GM12874 (cell line): Measurements from ENCODE around the gene CKAP2L.
A peak's percentile ranks its signal among the peaks of the same experiment; 100 is the strongest.

Experiments
- TF ChIP-seq, protein P1 (sequence below): IDR thresholded peaks from 2 replicates; pipeline ENCODE4 v1.5.1; 2011; ENCODE audit warnings: low read depth, mild to moderate bottlenecking, control low read depth, low read length, moderate library complexity; ENCODE audit not compliant: insufficient read depth

Gene CKAP2L

DNA sequence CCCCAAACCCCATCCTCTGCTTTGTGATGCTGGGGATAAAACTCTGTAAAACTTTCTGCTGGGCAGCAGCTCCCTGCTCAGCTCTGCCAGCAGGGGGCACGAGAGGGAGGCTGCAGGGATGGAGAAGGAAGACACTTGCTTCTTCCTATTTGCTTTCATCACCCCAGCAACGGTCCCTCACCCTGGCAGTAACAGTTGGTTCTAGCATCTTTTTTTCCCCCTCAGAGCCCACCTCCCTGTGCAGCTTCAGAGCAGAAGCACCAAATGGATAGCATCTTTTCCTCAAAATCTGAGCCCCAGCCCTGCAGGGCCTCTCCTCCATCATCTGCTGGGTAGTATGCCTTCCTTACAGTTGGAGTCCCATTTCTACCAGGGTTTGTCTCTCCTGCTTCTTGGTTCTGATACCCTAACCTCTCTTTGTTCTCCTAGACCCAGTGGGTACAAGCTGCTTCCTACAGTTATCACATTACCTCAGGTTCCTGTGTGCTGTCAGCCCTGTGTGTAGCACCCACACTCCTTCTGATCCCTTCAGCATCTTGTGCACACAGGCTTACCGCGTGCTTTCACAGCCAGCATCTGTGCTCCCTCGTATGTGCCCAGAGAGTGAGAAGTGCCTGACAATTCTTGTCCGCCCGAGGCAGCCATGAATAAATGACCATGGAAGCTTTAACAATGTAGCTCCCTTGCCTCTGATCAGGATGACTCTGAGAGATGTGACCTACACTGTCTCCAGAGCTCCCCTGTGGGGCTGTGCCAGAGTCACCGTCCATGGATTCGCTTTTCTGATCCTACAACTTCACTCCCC, 14.5 kb downstream of the CKAP2L start:
- TF ChIP-seq, protein P1, sequence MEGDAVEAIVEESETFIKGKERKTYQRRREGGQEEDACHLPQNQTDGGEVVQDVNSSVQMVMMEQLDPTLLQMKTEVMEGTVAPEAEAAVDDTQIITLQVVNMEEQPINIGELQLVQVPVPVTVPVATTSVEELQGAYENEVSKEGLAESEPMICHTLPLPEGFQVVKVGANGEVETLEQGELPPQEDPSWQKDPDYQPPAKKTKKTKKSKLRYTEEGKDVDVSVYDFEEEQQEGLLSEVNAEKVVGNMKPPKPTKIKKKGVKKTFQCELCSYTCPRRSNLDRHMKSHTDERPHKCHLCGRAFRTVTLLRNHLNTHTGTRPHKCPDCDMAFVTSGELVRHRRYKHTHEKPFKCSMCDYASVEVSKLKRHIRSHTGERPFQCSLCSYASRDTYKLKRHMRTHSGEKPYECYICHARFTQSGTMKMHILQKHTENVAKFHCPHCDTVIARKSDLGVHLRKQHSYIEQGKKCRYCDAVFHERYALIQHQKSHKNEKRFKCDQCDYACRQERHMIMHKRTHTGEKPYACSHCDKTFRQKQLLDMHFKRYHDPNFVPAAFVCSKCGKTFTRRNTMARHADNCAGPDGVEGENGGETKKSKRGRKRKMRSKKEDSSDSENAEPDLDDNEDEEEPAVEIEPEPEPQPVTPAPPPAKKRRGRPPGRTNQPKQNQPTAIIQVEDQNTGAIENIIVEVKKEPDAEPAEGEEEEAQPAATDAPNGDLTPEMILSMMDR: peak; percentile 95

DNA sequence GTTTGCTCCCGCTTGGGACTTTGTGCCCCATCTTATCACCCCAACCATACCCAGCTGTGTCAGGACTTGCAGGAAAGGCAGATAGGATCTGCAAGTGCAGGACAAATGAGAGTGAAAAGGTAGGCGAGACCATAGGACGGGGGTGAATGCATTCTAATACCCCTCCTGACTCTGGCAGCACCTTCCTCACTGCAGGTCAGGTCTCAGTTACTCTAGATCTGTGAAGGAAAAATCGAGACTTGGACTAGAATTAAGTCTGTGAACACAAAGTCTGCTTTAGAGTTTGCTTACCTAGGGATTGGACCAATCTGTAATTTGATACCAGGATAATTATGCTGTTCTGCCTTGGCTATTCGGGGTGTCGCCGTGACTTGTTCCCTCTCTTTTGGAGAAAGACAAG, 23.9 kb downstream of the CKAP2L start:
- TF ChIP-seq, protein P1: no peak

DNA sequence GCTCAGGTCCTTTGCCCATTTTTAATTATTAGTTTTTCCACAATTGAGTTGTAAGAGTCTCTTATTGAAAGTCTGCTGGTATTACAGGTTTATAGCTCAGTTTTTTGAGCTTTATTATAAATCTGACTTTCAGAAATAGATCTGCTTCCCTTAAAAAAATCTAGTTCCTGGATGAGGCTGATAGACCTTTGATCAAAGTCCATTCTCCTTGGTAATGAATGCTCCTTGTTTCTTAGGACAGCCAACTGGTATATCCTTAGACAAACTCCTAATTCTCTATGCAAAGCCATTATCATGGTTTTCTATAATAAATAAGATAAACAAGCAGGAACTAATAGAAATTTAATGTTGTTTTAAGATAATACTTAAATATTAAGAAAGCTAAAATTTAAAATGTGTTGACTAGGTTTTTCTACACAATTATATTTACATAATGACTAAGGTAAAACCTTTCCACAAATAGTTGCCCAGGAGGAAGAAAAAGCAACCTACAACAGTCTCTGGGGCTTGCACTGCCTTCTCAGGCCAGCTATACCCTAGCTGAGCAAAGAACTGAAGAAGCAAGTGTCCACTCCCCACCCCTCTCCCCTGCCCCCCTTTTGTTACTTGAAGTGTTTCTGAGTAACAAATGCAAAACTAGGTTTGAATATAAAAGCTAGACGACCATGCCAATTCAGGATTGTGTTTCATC, 26.7 kb downstream of the CKAP2L start:
- TF ChIP-seq, protein P1: no peak

DNA sequence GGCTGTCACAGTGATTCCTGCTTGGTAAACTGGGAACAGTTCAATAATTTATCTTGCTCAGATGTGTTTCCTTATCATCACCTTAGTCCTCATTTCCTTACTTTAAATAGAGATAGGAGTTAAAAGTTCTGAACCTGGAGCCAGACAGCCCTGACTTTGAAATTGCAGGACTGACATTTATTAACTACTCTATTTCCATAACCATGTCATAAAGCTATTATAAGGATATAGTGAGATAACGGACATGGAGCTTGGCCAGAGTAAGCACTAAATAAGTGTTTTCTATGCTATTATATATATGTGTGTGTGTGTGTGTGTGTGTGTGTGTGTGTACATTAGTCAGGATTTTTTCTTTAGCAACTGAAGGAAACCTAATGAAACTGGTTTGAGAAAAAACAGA, 30.5 kb downstream of the CKAP2L start:
- TF ChIP-seq, protein P1: no peak

DNA sequence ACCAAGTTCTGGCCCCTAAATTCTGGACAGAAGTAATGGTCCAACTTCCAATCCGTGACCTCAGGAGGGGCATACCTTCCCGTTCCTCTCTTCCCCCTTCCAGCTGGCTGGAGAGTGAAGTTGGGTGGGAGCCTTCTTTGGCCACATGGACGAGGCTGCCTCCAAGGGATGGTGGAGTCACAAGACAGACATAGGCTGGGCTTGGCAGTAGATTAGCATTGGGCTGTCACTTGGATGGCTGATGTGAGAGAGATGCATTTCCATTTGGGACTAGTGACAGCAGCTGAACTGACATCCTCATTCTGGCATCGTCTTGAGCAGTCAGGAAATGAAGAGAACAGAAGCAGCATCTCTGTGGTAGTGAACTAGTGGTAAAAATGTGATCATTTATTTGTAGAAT, 31.0 kb downstream of the CKAP2L start:
- TF ChIP-seq, protein P1: no peak

DNA sequence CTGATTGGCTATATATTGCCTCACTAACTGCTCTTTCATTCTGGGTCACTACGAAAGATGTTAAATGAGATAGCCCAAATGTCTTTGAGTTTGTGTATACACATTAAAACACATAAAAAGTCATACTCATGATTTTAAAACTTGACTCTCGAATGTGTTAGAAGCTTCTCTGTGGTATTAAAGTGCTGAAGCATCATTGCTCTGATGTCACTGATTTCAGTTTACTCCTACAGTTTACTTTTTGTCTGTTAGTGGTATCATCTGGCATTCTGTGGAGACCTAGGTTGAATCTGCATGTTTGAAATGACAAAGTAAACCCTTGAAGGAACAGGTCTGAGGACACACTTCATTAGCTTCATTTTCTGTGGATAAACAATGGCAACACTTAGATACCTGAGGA, 32.9 kb downstream of the CKAP2L start:
- TF ChIP-seq, protein P1: no peak

DNA sequence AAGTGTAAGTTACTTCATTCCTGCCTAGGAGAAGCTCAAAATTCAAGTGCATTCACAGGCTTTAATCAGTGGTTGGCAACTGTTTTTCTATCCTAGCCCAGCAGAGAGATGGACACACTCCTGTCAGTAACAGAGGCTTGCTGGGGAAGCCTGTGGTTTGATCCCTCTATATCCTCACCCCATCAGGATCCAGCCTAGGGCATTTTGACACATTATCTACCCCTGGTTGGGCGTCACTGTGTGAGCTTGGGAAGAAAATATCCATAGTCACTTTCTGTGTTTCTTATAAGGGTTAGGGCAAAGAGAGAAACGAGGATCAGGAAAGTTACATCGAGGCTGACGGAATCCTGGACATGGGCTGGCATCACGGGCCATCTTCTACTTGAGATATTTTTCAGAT, 33.6 kb downstream of the CKAP2L start:
- TF ChIP-seq, protein P1: no peak
